ENCODE measurements around the gene CCDC47.

CCDC47 gene

DNA sequence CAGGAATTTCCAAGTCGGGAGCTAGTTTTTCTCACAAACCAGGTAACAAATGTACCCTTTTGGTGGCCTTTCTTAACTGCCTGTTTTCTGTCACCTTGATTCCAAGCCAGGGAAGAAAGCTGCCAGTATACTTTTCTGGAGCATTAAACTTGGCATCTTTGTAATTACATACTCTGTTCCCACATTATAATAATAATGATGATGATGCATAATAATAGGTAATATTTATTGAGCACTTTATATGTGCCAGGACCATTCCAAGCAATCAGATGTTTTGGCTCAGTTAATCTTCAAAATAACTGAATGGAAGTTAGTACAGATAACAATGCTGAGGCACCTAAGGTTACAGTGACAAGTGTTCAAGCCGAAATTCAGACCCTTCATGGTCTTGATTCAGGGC is 42.7 kb upstream of the CCDC47 start:
- Histone ChIP-seq H3K36me3 (ENCODE audit: low read depth) (peaks cover 97% of the 10 kb centered on the region), H3K27ac (ENCODE audit: poor library complexity, severe bottlenecking) (no peak overlapping the region), H3K4me3 (ENCODE audit: severe bottlenecking) (no peak overlapping the region), H3K27me3 (ENCODE audit: insufficient read depth, poor library complexity, severe bottlenecking) (no peaks in the 10 kb centered on the region), H3K9me3 (ENCODE audit: severe bottlenecking) (no peaks in the 10 kb centered on the region), H3K4me1 (ENCODE audit: insufficient read depth, poor library complexity, severe bottlenecking) (no peaks in the 10 kb centered on the region)
- DNase-seq (ENCODE audit: low spot score) (no peak), ATAC-seq (ENCODE audit: low read depth) (no peak)
- TF ChIP-seq CTCF (IDR thresholded peaks at IDR 0.05; ENCODE audit: poor library complexity, severe bottlenecking), result no peak

GRCh38 chr17:63809970-63810369 is 36.6 kb upstream of the CCDC47 start:
- Histone ChIP-seq H3K36me3 (ENCODE audit: low read depth) (peaks cover 100% of the 10 kb centered on the region), H3K9me3 (ENCODE audit: severe bottlenecking) (no peaks in the 10 kb centered on the region), H3K27ac (ENCODE audit: poor library complexity, severe bottlenecking) (no peak overlapping the region), H3K4me1 (ENCODE audit: insufficient read depth, poor library complexity, severe bottlenecking) (no peaks in the 10 kb centered on the region), H3K27me3 (ENCODE audit: insufficient read depth, poor library complexity, severe bottlenecking) (no peaks in the 10 kb centered on the region), H3K4me3 (ENCODE audit: severe bottlenecking) (no peak overlapping the region)
- TF ChIP-seq CTCF (IDR thresholded peaks at IDR 0.05; ENCODE audit: poor library complexity, severe bottlenecking), result no peak
- no peak for ATAC-seq (ENCODE audit: low read depth)
- no peak for DNase-seq (ENCODE audit: low spot score)

GRCh38 chr17:63805591-63805990 is 32.2 kb upstream of the CCDC47 start:
- no peaks in the 10 kb centered on the region for H3K9me3 ChIP-seq (ENCODE audit: severe bottlenecking)
- DNase-seq (ENCODE audit: low spot score) (no peak), ATAC-seq (ENCODE audit: low read depth) (no peak)
- no peaks in the 10 kb centered on the region for H3K4me1 ChIP-seq (ENCODE audit: insufficient read depth, poor library complexity, severe bottlenecking)
- H3K4me3 ChIP-seq (ENCODE audit: severe bottlenecking), result no peak overlapping the region
- no peak for TF ChIP-seq CTCF (IDR thresholded peaks at IDR 0.05; ENCODE audit: poor library complexity, severe bottlenecking)
- peaks cover 100% of the 10 kb centered on the region for H3K36me3 ChIP-seq (ENCODE audit: low read depth)
- no peak overlapping the region for H3K27ac ChIP-seq (ENCODE audit: poor library complexity, severe bottlenecking)
- H3K27me3 ChIP-seq (ENCODE audit: insufficient read depth, poor library complexity, severe bottlenecking), result no peaks in the 10 kb centered on the region

- no peak overlapping the region for H3K4me3 ChIP-seq (ENCODE audit: severe bottlenecking)
- no peaks in the 10 kb centered on the region for H3K27me3 ChIP-seq (ENCODE audit: insufficient read depth, poor library complexity, severe bottlenecking)
- ATAC-seq (ENCODE audit: low read depth), result no peak
- no peaks in the 10 kb centered on the region for H3K9me3 ChIP-seq (ENCODE audit: severe bottlenecking)
- no peak overlapping the region for H3K27ac ChIP-seq (ENCODE audit: poor library complexity, severe bottlenecking)
- no peaks in the 10 kb centered on the region for H3K4me1 ChIP-seq (ENCODE audit: insufficient read depth, poor library complexity, severe bottlenecking)
- TF ChIP-seq CTCF (IDR thresholded peaks at IDR 0.05; ENCODE audit: poor library complexity, severe bottlenecking), result no peak
- no peak for DNase-seq (ENCODE audit: low spot score)
- H3K36me3 ChIP-seq (ENCODE audit: low read depth), result peaks cover 100% of the 10 kb centered on the region
These were observed 30.9 kb upstream of the CCDC47 start for GRCh38 chr17:63804328-63804727.

DNA sequence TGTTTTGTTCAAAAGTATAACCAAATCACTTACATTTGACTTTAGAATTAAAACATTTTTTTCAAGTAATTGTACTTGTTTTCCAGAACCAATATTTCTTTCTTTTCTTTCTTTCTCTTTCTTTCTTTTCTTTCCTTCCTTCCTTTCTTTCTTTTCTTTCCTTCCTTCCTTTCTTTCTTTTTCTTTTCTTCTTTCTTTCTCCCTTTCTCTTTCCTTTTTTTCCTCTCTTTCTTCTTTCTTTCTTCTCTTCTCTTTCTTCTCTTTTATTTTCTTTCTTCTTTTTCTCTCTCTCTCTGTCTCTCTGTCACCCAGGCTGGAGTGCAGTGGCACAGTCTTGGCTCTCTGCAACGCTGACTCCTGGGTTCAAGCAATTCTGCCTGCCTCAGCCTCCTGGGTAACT is 27.4 kb upstream of the CCDC47 start:
- H3K27ac ChIP-seq (ENCODE audit: poor library complexity, severe bottlenecking), result no peak overlapping the region
- ATAC-seq (ENCODE audit: low read depth) (no peak), DNase-seq (ENCODE audit: low spot score) (no peak)
- H3K36me3 ChIP-seq (ENCODE audit: low read depth), result peaks cover 100% of the 10 kb centered on the region
- H3K9me3 ChIP-seq (ENCODE audit: severe bottlenecking), result no peaks in the 10 kb centered on the region
- no peaks in the 10 kb centered on the region for H3K27me3 ChIP-seq (ENCODE audit: insufficient read depth, poor library complexity, severe bottlenecking)
- no peak for TF ChIP-seq CTCF (IDR thresholded peaks at IDR 0.05; ENCODE audit: poor library complexity, severe bottlenecking)
- H3K4me3 ChIP-seq (ENCODE audit: severe bottlenecking), result no peak overlapping the region
- H3K4me1 ChIP-seq (ENCODE audit: insufficient read depth, poor library complexity, severe bottlenecking), result no peaks in the 10 kb centered on the region
